OCI-M2 (cell line): Measurements from ENCODE around the gene DUOXA1.

Experiments
- DNase-seq: peaks from one replicate; lab custom pipeline; 2025; ENCODE audit not compliant: unreplicated experiment; lab: John Stamatoyannopoulos, UW

Gene DUOXA1

GRCh38 chr15:45129651-45130129 lies at the start of gene DUOXA1, which contains the start of gene DUOX1:
Gene DUOXA1 (minus strand): TSS chr15:45129879. CDS start chr15:45123014, 6,865 bp downstream.
Gene DUOX1 (plus strand): TSS chr15:45129994. CDS start chr15:45131967, 1,973 bp downstream.
- DNase-seq, result no peak

GRCh38 chr15:45177285-45177684 lies 47.6 kb upstream of the DUOXA1 start:
- DNase-seq, result no peak

GRCh38 chr15:45174577-45174976 lies 44.9 kb upstream of the DUOXA1 start:
- no peak for DNase-seq

GRCh38 chr15:45174069-45174468 lies 44.4 kb upstream of the DUOXA1 start:
- DNase-seq, result no peak

- DNase-seq, result no peak
Observed at GRCh38 chr15:45171912-45172311, 42.2 kb upstream of the DUOXA1 start.

- DNase-seq, result no peak
Observed at GRCh38 chr15:45169608-45170480, 40.2 kb upstream of the DUOXA1 start.

GRCh38 chr15:45168751-45169551 lies 39.3 kb upstream of the DUOXA1 start:
- no peak for DNase-seq

GRCh38 chr15:45168286-45168685 lies 38.6 kb upstream of the DUOXA1 start:
- DNase-seq, result no peak

- no peak for DNase-seq
Observed at GRCh38 chr15:45167631-45168205, 38.0 kb upstream of the DUOXA1 start.

GRCh38 chr15:45166834-45167630 lies 37.4 kb upstream of the DUOXA1 start:
- DNase-seq, result peak; percentile 26

- no peak for DNase-seq
Observed at GRCh38 chr15:45165536-45165935, 35.9 kb upstream of the DUOXA1 start.

GRCh38 chr15:45164914-45165313 lies 35.2 kb upstream of the DUOXA1 start:
- DNase-seq, result no peak

- DNase-seq, result no peak
Observed at GRCh38 chr15:45163508-45163856, 33.8 kb upstream of the DUOXA1 start.

GRCh38 chr15:45162771-45163507 lies 33.3 kb upstream of the DUOXA1 start:
- peak; percentile 27 for DNase-seq

GRCh38 chr15:45161666-45162065 lies 32.0 kb upstream of the DUOXA1 start:
- no peak for DNase-seq

GRCh38 chr15:45157974-45158373 lies 28.3 kb upstream of the DUOXA1 start:
- DNase-seq, result no peak

- DNase-seq, result no peak
Observed at GRCh38 chr15:45156744-45157455, 27.2 kb upstream of the DUOXA1 start.

- no peak for DNase-seq
Observed at GRCh38 chr15:45155739-45156138, 26.1 kb upstream of the DUOXA1 start.
